Activated T-helper 1 cell treated with anti-CD3 and anti-CD28 coated beads, Interleukin-2, amount 50 U/mL, for 16 hours (primary cell): ENCODE measurements around the gene SIVA1.
"Not testable (repeated sequence)": the region's sequence is repeated elsewhere in the genome, so short reads cannot be mapped to it uniquely, and the experiment has no call there.

Experiments
- DNase-seq, 2 donors: peaks; one replicate each; pipeline ENCODE4 v3.0.0-alpha.2; 2020; ENCODE audit warnings: low read depth in 1 of 2, low spot score in 1 of 2

The SIVA1 gene

DNA sequence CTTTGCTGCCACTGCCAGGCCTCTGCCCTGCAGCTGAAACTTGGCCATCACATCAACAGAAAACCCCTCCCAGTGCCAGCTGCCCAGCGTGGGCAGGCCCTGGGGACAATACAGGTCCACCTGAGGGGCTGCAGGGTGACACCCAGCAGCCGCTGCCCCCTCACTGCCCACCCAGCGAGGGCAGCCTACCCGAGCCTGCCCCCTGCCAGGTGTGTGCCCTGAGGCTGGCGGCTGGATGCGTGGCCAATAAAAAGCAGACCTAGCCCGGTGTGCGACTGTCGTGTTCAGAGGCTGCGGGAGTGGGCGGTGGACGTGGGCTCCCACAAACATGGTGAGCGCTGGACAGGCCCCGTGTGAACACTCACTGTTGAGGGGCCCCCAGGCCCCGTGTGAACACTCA, 33.6 kb upstream of the SIVA1 start:
- DNase-seq = no peak

DNA sequence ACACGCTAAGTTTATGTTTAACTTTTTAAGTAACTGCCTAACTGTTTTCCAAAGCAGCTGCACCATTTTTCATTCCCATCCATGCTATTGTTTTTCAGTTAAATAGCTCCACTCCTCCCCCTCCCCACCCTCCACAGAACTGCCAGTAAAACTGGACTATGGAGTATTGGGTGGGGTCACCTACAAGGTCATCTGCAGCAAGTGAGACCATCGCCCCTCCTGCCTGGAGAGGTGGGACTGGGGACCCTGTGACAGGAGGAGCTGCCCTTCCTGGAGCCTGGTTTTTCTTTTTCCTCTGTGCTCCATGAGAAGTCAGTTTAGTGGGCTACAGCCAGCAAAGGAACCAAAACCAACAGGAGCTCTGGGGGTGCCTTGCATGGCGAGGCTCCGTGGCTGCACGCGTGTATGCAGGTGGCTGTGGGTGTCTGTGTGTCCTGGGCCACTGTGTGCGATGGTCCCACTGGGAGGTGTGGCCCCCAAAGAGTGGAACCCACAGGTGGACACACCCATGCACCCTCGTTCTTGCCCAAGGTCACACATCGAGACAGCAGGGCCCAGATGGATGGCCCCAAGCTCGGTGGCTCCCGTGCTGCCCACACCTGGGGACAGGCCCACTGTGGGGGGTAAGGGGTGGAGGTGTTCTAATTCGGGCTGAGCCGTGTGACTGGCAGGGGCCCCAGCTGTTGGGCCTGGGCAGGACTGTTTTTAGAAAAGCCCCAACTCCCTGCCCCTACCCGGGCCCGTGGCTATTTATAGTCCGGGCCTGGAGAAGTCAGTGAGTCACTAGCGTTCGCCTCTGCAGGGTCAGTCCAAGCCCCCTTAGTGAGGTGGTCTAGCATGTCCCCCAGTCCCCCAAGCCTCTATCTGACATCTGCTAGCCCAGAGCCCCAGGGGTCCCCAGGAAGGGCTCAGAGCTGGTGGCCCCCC, 31.2 kb upstream of the SIVA1 start:
- no peak for DNase-seq

GRCh38 chr14:104722938-104723650, 29.9 kb upstream of the SIVA1 start:
- DNase-seq = no peak

GRCh38 chr14:104723651-104724406, 29.1 kb upstream of the SIVA1 start, which contains the start of gene ADSS1:
TSS of gene ADSS1 (plus strand) at chr14:104724229. CDS start at chr14:104724271, 42 bp downstream.
- peak; percentile 23 to 41 for DNase-seq

DNA sequence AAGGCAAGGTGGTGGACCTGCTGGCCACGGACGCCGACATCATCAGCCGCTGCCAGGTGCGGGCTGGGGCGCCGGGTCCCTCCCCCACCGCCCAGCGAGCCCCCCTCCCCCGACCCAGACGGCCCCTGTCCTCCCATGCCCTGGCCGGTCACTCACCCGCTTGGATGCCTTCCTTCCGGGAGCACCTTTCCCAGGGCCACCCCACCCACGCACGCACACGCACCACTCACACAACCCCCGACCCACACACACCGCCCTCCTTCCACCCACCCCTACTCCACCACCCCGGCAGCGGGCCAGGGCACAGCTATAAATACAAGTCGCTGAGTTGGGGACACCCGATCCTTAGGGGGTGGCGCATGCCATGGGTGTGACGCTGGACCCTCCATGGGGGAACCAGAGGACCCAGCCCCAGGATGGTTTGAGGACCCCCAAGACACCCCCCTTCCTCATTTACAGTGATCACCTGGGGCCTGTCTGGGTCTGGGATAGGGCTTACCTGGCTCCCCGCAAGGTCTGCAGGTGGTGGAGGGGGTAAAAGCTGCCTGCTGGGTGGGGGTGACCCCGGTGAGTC, 28.5 kb upstream of the SIVA1 start:
- no peak for DNase-seq

DNA sequence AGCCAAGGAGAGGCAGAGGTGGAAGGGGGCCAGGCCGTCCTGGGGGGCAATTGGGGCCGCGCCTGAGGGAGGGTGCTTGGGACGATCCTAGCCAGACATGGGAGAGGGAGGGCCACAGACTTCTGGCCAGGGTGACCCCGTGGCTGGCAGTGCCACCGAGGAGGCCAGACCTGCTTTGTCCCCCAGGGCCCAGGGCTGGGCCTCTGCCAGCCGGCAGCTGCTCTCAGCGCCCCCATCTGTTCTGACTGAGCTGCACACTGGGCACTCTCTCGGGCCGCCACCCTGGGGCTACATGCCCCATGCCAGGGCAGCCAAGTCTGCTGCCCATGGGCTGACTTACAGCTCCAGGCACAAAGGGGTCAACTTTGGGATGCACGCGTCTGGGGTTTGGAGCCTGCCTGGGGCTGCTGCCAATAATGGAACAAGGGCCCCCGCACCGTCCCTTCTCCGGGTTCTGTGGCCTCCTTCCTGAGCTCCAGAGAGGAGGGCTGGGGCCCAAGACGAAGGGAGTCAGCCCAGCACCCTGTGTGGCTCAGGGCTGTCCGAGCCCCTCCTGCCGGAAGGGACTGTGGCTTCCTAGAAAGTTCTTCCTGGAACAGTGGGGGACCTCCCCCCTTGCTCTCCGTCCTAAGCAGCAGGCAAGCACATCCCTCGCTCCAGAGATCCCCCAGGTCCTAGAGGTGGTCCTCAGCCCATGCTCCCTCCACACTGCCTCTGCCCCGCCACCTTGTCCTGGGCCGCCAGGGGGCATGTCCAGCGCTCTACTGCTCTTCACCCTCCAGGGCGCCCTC, 27.8 kb upstream of the SIVA1 start:
- no peak for DNase-seq

DNA sequence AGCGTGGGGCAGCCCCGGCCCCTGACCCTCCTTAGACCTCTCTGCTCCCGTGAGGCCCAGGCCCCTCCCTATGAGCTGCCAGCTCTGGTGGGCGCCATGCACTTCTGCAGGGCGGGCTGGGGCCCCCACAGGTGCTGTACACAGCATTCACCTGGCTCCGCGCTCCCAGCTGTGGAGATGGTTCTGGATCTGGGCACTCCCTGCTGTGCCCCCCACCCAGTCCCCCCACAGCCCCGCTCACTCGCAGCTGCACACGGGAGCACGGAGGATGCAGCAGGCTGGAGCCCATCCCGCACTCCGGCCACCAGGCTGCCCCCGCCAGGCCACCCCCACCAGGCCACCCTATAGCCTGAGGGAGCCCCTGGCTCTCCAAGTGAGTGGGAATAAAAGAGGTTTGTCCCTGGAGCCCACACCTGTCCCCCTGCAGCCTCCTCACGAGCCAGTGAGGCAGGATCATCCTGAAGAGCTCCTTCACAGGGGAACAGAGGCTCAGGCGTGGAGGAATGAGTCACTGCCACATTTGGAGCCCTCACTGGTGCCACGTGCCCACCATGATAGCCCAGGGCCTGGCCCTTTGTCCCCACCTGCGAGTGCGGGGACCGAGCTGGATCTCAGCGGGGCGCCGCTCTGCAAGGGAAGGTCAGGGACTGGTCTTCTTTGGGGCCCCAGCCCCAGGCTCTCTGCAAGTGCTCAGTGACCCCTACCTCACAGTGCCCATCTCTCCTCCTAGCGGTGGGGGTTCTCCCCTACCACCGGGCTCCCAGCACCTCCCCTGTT, 27.0 kb upstream of the SIVA1 start:
- no peak for DNase-seq

DNA sequence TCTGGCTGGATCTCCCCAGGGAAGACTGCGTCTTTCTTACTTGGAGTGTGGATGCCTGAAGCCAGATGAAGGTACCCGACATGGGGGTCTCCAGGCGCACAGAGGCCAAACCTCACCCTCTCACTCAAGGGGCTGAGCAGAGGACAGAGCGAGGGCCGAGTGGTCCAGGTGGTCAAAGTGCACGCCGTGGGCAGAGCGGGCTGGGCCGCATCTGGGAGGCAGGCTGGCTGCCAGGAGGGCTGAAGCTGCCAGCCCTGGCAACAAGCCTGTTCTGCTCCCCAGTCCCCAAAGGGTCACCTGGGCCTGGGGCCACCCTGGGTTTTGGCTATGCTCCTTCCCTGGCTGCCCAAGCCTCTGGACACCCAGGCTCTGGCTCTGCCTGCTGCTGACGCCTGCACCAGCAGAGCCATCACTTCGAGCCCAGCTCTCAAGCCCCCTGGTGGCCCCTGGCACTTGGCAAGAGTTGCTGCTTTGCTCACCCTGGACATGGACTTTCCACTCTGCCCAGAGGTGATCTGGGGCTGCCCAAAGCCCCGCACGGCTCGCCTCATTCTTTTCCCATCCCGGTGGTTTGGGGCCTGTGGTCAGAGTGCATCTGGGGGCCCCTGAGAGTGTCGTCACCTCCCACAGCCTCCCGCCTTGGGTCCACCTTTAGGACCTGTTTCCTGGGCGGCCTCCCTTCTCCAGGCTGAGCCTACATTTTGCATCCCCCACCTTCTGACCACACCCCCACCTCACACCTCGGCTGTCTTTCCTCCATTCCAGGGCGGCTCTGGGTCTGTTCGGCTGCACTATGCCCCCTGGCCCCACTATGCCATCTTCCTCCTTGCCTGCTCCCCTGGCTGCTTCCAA, 26.1 kb upstream of the SIVA1 start:
- no peak for DNase-seq

DNA sequence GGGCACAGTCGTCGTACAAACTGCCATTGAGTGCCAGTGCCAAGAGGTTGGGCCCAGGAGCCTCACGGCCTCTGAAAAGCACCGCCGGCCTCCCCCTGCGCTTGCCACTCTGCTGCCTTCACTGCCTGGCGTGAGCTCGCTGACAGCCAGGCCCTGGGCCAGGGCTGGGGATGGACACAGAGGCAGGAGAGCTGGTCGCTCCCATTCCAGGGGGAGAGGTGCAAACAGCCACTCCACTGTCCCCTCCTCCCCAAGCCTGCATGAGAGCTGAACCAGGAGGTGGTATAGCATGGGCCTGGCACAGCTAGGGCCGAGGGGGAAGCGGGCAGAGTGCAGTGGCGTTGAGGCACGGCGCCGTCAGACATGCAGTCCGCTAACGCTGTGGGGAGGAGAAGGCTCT, 24.3 kb upstream of the SIVA1 start:
- no peak for DNase-seq

DNA sequence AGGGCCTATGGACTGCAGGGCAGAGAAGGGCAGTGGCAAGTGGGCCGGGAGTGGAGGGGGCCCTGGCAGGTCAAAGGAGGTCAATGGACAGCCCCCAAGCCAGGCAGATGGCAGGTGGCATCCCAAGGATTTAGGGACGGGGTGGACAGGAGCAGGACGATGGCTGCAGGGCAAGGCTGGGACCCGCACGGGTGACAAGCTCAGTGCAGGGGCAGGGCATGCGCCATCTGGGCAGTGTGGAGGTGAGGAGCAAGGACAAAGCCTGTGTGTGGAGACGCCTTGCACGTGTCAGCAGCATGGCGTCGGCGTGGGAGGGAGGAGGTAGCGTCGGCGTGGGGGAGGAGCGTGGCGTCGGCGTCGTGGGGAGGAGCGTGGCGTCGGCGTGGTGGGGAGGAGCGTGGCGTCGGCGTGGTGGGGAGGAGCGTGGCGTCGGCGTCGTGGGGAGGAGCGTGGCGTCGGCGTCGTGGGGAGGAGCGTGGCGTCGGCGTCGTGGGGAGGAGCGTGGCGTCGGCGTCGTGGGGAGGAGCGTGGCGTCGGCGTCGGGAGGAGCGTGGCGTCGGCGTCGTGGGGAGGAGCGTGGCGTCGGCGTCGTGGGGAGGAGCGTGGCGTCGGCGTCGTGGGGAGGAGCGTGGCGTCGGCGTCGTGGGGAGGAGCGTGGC, 23.6 kb upstream of the SIVA1 start:
- DNase-seq = not testable (repeated sequence)

DNA sequence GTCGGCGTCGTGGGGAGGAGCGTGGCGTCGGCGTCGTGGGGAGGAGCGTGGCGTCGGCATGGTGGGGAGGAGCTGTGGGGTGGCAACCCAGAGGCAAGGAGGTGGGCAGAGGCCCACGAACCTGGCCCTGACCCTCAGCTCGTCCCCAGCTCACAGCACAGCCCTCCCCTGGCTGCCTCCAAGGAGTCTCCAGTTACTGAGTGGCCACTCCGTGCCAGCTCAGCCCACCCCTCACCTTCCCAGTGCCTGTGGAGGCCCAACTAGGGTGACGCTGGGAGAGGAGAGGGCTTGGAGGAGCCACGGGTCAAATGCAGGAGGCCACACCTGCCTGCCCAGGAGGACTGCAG, 23.1 kb upstream of the SIVA1 start:
- DNase-seq = no peak

DNA sequence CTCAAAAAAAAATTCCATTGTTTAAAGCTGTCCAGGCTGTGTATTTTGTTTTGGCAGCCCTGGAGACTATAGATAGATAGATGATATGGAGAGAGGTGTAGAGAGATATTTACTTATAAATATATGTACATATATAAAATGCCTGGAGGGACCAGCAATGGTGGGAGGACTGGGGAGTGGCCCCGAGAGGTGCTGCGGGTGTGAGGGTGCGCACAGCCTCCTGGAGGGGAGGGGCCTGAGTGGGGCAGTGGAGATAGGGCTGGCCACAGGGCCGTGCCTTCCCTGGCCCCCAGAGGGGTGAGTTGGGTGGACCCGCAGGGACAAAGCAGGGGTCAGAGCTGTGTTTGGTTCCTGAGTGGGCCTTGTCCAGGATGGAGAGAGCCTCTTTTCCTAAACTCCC, 22.5 kb upstream of the SIVA1 start:
- DNase-seq = no peak

DNA sequence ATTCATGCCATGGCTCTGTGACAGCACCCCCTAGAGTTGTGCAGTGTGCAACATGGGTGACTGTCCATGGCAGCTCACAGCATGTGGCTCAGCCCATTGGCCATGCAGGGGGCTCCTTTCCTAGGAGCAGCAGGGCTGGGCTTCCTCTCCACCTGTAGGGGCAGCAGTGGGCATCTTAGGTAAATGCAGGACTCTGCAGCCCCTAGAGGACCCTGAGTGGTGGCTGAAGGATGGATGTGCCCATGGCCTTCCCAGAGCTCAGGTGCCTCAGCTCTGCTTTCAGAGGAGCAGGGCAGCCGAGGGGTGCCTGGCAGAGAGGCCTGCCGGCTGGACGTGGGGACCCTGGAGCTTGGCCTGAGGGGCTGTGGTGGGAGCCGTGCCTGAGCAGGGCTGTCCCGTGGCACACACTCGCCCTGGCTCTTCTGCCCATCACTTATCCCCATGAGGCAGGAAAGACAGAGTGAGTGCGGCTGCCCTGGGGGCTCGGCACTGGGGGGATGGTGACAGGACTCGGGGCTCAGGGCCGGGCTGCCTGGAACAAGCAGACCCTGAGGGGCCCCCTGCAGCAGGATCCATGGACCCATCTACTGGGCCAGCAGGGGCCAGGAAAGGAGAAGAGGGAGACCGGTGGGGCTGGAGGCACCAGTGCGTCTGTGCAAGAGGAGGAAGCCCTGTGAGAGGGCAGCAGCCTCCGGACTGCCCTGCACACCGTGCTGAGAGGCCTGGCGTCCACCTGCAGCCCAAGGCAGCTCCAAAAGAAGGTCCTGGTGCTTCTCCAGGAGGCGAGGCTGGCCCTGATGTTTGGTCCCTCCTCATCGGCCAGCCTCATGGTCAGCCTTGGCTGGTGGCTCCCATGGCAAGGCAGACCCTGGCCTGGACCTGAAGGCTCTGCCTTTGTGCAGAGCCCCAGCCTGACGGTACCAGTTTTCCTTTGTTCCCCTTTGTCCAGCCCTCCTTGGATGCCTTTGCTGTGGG, 21.3 kb upstream of the SIVA1 start:
- DNase-seq = no peak

- DNase-seq = no peak
Measured at GRCh38 chr14:104732355-104732804, 20.6 kb upstream of the SIVA1 start.

GRCh38 chr14:104732931-104733681, 19.8 kb upstream of the SIVA1 start:
- DNase-seq = no peak

DNA sequence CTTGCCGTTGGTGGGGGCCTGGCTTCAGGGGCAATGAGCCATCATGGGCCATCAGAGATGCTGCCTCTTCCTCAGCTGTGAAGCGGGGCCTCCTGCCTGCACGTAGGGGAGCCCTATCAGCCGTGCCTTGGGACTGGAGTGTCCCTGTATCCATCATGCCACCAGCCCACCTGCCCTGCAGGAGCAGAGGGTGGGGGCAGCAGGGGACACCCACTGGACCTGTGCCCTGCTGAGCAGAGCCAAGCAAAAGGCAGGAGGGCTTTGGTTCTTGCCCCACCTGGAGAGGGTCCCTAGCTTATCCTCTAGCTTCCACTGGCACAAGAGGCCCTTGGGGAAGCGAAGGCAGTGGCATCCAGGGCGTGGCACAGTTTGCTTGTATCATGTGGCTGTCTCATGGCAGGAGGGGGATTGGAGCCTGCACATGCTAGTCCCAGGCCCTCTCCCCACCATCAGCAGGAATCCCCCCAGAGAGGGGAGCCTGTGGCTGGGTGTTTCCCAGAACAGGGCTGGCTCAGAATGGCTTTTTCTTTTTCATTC, 18.8 kb upstream of the SIVA1 start:
- no peak for DNase-seq
